ENCODE data around the gene POLR2M. TPM values are rescaled to one million over a fixed set of nuclear protein-coding genes. Genes with fewer than 3 reads are reported as not detected.
A peak's percentile ranks its signal among the peaks of the same experiment; 100 is the strongest.

POLR2M gene
- total and polyA plus RNA-seq, 5 donors from 2014 or later: 53.6 to 85.5 (median 65.4) TPM

DNA sequence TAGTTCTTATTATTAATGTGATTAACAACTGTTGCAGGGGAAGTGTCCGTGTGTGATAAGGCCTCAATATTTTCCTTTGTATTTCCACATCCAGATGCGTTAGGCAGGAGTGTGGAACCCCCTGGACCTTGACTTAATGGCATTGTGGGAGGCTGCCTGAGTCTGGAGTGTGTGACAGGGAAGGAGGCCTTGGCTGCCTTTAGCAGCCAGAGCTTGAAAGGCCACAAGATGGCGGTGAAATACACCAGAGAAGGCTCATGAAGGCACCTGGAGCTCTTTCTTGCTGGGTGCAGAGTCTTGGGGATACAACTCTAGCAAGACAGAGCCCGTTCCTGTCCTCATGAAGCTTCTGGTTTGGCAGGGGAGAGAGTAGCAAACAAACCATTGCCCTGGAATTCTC lies 36.9 kb downstream of the POLR2M start:
- Mint-ChIP-seq H3K4me3 (no peak overlapping the region), H3K27ac (no peak overlapping the region), H3K4me1 (no peaks in the 10 kb centered on the region), H3K36me3 (no peaks in the 10 kb centered on the region), H3K9me3 (no peaks in the 10 kb centered on the region), H3K27me3 (no peaks in the 10 kb centered on the region)
- peak in 1 of 3 donors; percentile 25 for DNase-seq
- H3K36me3 ChIP-seq (ENCODE audit: control insufficient read depth, insufficient read depth, low read length): no peaks in the 10 kb centered on the region
- no peak overlapping the region for H3K27ac ChIP-seq (ENCODE audit: insufficient read depth, low read length, poor library complexity, severe bottlenecking)
- H3K4me3 ChIP-seq (ENCODE audit: low read depth, low read length): no peak overlapping the region
- H3K9me3 ChIP-seq (ENCODE audit: control insufficient read depth in 2 of 2, low read length in 2 of 2): no peaks in the 10 kb centered on the region
- no peak for ATAC-seq (ENCODE audit: low read depth in 2 of 2)
- H3K27me3 ChIP-seq (ENCODE audit: control insufficient read depth, insufficient read depth, low read length): no peaks in the 10 kb centered on the region
- peaks cover 3% of the 10 kb centered on the region for H3K4me1 ChIP-seq (ENCODE audit: control insufficient read depth, insufficient read depth, low read length, poor library complexity, severe bottlenecking)

DNA sequence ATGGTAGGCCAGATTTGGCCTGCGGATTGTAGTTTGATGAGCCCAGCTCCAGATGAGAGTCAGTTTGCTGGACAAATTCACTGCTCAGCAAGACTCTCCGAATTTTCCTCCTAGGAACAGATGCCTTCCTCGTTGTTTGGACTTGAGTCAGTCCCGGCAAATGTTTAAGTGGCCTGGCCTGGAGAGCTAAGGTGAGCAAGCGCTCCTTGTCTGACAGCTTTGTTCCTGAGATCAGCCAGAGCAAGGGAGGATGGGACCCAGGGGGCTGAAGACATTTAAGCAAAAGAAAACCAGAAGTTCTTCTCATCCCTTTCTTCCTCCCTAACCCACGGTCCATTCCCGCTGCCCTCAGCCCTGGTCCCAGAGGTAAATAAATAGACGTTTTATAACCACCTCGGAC lies 40.3 kb downstream of the POLR2M start:
- Histone ChIP-seq H3K4me3 (ENCODE audit: low read depth, low read length) (no peak overlapping the region), H3K27me3 (ENCODE audit: control insufficient read depth, insufficient read depth, low read length) (no peaks in the 10 kb centered on the region), H3K27ac (ENCODE audit: insufficient read depth, low read length, poor library complexity, severe bottlenecking) (no peak overlapping the region), H3K9me3 (ENCODE audit: control insufficient read depth in 2 of 2, low read length in 2 of 2) (no peaks in the 10 kb centered on the region), H3K36me3 (ENCODE audit: control insufficient read depth, insufficient read depth, low read length) (no peaks in the 10 kb centered on the region), H3K4me1 (ENCODE audit: control insufficient read depth, insufficient read depth, low read length, poor library complexity, severe bottlenecking) (peaks cover 3% of the 10 kb centered on the region)
- Mint-ChIP-seq H3K27ac (peak overlapping the region in 1 of 3 donors; percentile 33), H3K27me3 (no peaks in the 10 kb centered on the region), H3K4me3 (peak overlapping the region in 1 of 4 donors; percentile 39), H3K4me1 (no peaks in the 10 kb centered on the region), H3K9me3 (no peaks in the 10 kb centered on the region), H3K36me3 (no peaks in the 10 kb centered on the region)
- no peak for ATAC-seq (ENCODE audit: low read depth in 2 of 2)
- no peak for DNase-seq

DNA sequence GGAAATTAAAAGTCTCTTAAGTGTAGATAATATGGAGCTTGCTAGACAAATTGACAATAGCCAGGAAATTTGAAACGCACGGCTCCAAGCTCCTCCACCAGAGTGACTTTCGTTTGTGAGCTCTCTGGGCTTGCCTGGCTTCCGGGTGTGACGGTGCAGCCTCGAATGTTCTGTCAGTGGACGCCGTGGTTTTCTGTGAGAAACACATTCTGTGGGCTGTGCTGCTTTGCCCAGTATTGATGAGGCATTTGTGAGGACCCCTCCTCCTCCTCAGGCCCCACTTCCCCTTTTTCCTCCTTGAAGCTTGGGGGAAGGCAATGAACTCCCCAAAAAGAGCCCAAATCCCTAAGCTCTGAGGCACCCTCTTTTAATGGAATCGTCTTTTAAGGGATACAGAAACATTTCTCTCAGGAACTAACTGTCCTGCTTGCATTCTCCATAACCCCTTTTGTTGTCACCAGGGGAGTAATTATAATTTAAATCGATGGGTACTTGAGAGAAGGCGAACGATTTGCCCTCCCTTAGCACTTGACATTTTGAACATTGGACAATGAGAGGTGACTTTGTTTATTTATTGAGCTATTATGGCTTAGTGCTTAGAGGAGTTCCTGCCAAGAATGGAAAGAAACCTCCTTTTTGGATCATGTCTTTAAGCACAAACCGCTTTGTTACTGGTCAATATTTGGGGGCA lies 40.8 kb downstream of the POLR2M start:
- peak in 1 of 2 donors; percentile 44 for ATAC-seq (ENCODE audit: low read depth in 2 of 2)
- peaks cover 3% of the 10 kb centered on the region for H3K4me1 ChIP-seq (ENCODE audit: control insufficient read depth, insufficient read depth, low read length, poor library complexity, severe bottlenecking)
- no peaks in the 10 kb centered on the region for H3K4me1 Mint-ChIP-seq

DNA sequence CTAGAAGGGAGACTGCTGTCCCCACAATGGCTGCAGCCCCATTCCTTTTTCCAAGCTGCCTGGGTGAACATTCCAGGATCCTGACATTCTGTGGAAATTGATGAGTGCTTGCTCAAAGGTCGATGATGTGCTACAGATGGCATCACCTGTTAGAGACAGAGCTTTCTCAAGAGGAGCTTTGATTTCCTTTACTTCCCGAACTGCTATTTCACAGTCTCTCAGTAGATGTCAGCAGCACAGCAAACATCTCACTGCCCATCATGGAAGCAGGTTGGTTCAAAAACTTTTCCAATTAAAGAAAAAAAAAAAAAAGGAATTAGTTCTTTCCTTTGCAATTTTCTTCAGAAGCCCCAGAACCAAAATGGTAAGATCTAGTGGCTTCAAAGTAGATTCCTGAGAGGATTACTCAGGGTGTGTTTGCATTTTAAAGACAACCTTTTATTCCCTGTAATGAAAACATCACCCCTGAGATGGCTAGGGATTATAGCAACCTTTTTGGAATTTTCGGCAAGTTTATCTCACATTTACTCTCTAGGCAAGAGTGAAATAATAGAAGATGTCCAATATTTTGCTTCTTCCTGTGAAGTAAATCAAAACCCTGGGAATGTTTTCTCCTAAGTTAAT lies 44.8 kb downstream of the POLR2M start:
- Mint-ChIP-seq H3K9me3 (peaks cover 0 to 2% (median 0%) of the 10 kb centered on the region in 7 donors), H3K4me3 (no peak overlapping the region), H3K36me3 (peaks cover 4% of the 10 kb centered on the region)

More for the DNA sequence above, 40.8 kb downstream of the POLR2M start:
- Mint-ChIP-seq H3K4me3 (peak overlapping the region in 1 of 4 donors; percentile 39), H3K27me3 (no peaks in the 10 kb centered on the region), H3K9me3 (peaks cover 0 to 2% (median 0%) of the 10 kb centered on the region in 7 donors), H3K36me3 (no peaks in the 10 kb centered on the region), H3K27ac (peak overlapping the region in 1 of 3 donors; percentile 33)
- H3K27ac ChIP-seq (ENCODE audit: insufficient read depth, low read length, poor library complexity, severe bottlenecking): no peak overlapping the region
- H3K36me3 ChIP-seq (ENCODE audit: control insufficient read depth, insufficient read depth, low read length): no peaks in the 10 kb centered on the region
- DNase-seq: peak in 2 of 3 donors; percentile 3 to 37
- no peaks in the 10 kb centered on the region for H3K27me3 ChIP-seq (ENCODE audit: control insufficient read depth, insufficient read depth, low read length)
- H3K4me3 ChIP-seq (ENCODE audit: low read depth, low read length): no peak overlapping the region
- no peaks in the 10 kb centered on the region for H3K9me3 ChIP-seq (ENCODE audit: control insufficient read depth in 2 of 2, low read length in 2 of 2)

DNA sequence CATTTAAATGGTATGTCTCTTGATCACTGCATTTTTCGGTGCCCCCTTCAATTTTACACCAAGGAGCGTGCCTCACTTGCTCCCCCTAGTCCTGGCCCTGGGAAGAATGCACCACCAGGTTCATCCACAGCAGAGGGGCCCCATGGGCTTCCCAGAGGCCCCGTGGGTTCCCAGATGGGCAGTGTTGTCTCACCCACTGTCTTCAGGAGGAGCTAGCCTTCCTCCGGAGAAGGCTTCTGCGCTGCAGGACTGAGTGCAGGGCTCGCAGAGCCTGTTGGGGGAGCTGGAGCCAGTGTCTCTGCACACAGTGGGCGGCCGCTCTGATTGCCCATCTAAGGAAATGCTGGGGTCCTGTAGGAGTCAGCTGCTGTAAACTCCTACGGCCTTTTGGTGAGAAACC lies 45.9 kb downstream of the POLR2M start:
- H3K27ac Mint-ChIP-seq: peak overlapping the region in 1 of 3 donors; percentile 61
- no peaks in the 10 kb centered on the region for H3K27me3 ChIP-seq (ENCODE audit: control insufficient read depth, insufficient read depth, low read length)
- no peaks in the 10 kb centered on the region for H3K9me3 ChIP-seq (ENCODE audit: control insufficient read depth in 2 of 2, low read length in 2 of 2)
- no peak for DNase-seq
- no peaks in the 10 kb centered on the region for H3K4me1 Mint-ChIP-seq
- H3K36me3 ChIP-seq (ENCODE audit: control insufficient read depth, insufficient read depth, low read length): no peaks in the 10 kb centered on the region
- H3K4me3 Mint-ChIP-seq: no peak overlapping the region
- ATAC-seq (ENCODE audit: low read depth in 2 of 2): no peak
- no peaks in the 10 kb centered on the region for H3K4me1 ChIP-seq (ENCODE audit: control insufficient read depth, insufficient read depth, low read length, poor library complexity, severe bottlenecking)
- peaks cover 0 to 2% (median 0%) of the 10 kb centered on the region in 7 donors for H3K9me3 Mint-ChIP-seq
- peaks cover 4% of the 10 kb centered on the region for H3K36me3 Mint-ChIP-seq
- no peaks in the 10 kb centered on the region for H3K27me3 Mint-ChIP-seq
- H3K27ac ChIP-seq (ENCODE audit: insufficient read depth, low read length, poor library complexity, severe bottlenecking): no peak overlapping the region
- no peak overlapping the region for H3K4me3 ChIP-seq (ENCODE audit: low read depth, low read length)

More for the DNA sequence above, 44.8 kb downstream of the POLR2M start:
- peaks cover 3% of the 10 kb centered on the region for H3K4me1 ChIP-seq (ENCODE audit: control insufficient read depth, insufficient read depth, low read length, poor library complexity, severe bottlenecking)
- H3K9me3 ChIP-seq (ENCODE audit: control insufficient read depth in 2 of 2, low read length in 2 of 2): no peaks in the 10 kb centered on the region
- H3K27ac ChIP-seq (ENCODE audit: insufficient read depth, low read length, poor library complexity, severe bottlenecking): no peak overlapping the region
- no peaks in the 10 kb centered on the region for H3K36me3 ChIP-seq (ENCODE audit: control insufficient read depth, insufficient read depth, low read length)
- ATAC-seq (ENCODE audit: low read depth in 2 of 2): no peak
- no peaks in the 10 kb centered on the region for H3K4me1 Mint-ChIP-seq
- no peak overlapping the region for H3K27ac Mint-ChIP-seq
- peak in 1 of 3 donors; percentile 29 for DNase-seq
- H3K27me3 Mint-ChIP-seq: no peaks in the 10 kb centered on the region
- no peaks in the 10 kb centered on the region for H3K27me3 ChIP-seq (ENCODE audit: control insufficient read depth, insufficient read depth, low read length)
- H3K4me3 ChIP-seq (ENCODE audit: low read depth, low read length): no peak overlapping the region

DNA sequence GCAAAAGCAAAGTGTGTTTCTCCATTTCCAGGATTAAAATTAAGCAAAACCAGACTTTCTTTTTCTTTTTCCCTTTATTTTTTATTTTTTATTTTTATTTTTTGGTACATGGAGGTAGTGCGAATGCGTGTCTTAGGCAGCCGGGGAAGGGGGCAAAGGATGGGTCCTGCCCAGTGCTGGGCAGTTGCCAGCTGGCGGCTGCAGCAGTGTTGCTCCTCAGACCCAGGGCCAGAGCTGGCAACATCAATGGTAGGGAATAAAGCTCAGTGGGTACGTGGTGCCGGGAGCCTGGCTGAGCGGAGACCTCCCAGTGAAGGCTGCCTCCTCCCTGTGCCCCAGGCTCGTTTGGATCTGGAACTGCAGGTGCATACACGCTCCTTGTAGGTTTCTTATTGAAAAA lies 46.3 kb downstream of the POLR2M start:
- Mint-ChIP-seq H3K27me3 (peaks cover 2% of the 10 kb centered on the region), H3K9me3 (peaks cover 0 to 2% (median 0%) of the 10 kb centered on the region in 7 donors)

DNA sequence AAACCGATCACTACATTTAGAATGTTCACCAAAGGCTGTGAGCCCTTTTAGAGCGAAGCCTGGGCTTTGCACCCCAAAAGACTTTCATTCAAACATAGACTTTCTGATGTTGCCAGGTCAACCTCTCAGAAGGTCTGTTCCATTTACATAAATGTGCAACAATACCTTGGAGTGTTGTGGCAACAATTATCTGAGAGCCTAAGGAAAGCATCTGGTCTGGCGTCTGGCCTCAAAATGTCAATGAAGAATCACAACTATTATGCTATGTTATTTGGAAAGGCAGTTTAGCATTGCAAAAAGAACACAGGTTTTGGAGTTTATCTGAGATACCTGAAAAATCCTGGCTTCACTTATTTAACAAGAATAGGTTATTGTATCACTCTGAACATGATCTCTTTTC lies 50.0 kb downstream of the POLR2M start:
- H3K9me3 Mint-ChIP-seq: peaks cover 0 to 3% (median 0%) of the 10 kb centered on the region in 7 donors
- Histone ChIP-seq H3K4me3 (ENCODE audit: low read depth, low read length) (no peak overlapping the region), H3K4me1 (ENCODE audit: control insufficient read depth, insufficient read depth, low read length, poor library complexity, severe bottlenecking) (no peaks in the 10 kb centered on the region), H3K27me3 (ENCODE audit: control insufficient read depth, insufficient read depth, low read length) (no peaks in the 10 kb centered on the region), H3K36me3 (ENCODE audit: control insufficient read depth, insufficient read depth, low read length) (no peaks in the 10 kb centered on the region), H3K9me3 (ENCODE audit: control insufficient read depth in 2 of 2, low read length in 2 of 2) (no peaks in the 10 kb centered on the region), H3K27ac (ENCODE audit: insufficient read depth, low read length, poor library complexity, severe bottlenecking) (no peak overlapping the region)
- peaks cover 11% of the 10 kb centered on the region for H3K27me3 Mint-ChIP-seq
- DNase-seq: no peak
- H3K4me3 Mint-ChIP-seq: no peak overlapping the region
- H3K27ac Mint-ChIP-seq: no peak overlapping the region
- no peaks in the 10 kb centered on the region for H3K4me1 Mint-ChIP-seq
- no peak for ATAC-seq (ENCODE audit: low read depth in 2 of 2)
- H3K36me3 Mint-ChIP-seq: peaks cover 4% of the 10 kb centered on the region

More for the DNA sequence above, 46.3 kb downstream of the POLR2M start:
- no peak overlapping the region for H3K4me3 ChIP-seq (ENCODE audit: low read depth, low read length)
- H3K9me3 ChIP-seq (ENCODE audit: control insufficient read depth in 2 of 2, low read length in 2 of 2): no peaks in the 10 kb centered on the region
- ATAC-seq (ENCODE audit: low read depth in 2 of 2): no peak
- H3K4me1 ChIP-seq (ENCODE audit: control insufficient read depth, insufficient read depth, low read length, poor library complexity, severe bottlenecking): no peaks in the 10 kb centered on the region
- H3K27me3 ChIP-seq (ENCODE audit: control insufficient read depth, insufficient read depth, low read length): no peaks in the 10 kb centered on the region
- no peak overlapping the region for H3K27ac ChIP-seq (ENCODE audit: insufficient read depth, low read length, poor library complexity, severe bottlenecking)
- H3K36me3 ChIP-seq (ENCODE audit: control insufficient read depth, insufficient read depth, low read length): no peaks in the 10 kb centered on the region
- H3K4me1 Mint-ChIP-seq: no peaks in the 10 kb centered on the region
- no peak overlapping the region for H3K27ac Mint-ChIP-seq
- H3K4me3 Mint-ChIP-seq: peak overlapping the region in 1 of 4 donors; percentile 22
- no peak for DNase-seq
- H3K36me3 Mint-ChIP-seq: peaks cover 4% of the 10 kb centered on the region
